ENCODE data around the gene ZBTB20. TPM values are rescaled to one million over a fixed set of nuclear protein-coding genes. Genes with fewer than 3 reads are reported as not detected.

ZBTB20 gene
- total RNA-seq, 2 donors from 2014 or later = 111 to 189 TPM

DNA sequence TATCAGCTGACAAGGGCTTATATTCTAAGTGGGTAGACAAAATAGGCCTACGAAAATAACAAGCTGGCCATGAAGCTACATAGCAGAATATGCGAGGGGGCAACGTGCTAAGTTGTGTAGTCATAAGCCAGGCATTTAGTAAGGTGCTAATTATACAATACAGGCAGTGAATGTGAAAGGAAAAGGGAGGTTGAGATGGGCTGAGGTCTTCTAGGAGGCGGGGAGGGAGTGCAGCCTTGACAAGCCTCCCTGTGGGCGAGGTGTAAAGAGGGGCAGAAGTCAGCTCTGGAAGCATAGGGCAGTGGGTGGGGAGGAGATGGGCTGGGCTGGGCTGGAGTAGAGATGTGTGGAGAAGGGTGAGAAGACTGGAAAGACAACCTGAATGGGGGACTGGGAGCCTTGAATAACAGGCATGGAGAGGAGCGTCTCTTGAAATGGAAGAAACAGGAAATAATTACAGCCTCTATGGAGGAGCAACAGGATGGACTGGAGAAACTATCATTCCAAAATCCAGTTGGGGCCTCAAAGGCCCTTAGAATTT lies 852.1 kb downstream of the ZBTB20 start:
- intact Hi-C loops (cut with DNase I) = no loop called here
- 73% methylated on average over 6 of the region's 6 CpGs for WGBS

DNA sequence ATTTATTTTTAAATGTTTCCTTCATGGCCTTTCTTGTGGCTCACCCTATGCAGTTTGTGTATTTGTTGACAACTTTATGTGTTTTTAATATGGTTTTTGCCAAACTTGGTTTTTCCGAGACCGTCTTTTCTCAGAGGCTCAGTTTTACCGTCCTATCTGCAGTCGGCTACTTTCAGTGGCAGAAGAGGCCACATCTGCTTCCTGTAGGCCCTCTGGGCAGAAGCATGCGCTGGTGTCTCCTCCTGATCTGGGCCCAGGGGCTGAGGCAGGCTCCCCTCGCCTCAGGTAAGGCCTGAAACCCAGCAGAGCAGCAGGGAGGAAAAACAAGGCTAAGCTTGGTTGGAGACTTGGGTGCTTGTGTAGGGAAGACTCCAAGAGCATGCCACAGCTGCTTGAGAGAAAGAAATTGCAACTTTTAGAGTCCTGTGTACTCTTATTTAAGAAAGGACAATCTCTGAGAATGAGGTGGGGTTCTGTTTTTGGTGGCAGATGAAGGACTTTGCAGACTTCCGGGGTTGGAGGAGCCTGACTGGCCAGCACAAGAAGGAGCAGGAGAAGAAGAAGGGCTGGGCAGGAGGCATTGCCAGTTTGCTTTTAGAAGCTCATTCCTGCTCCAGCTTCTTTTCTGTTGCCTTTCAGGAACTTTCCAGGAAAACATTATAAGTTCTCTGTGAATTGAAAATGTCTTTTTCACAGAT lies 853.1 kb downstream of the ZBTB20 start, which contains the start of gene TIGIT:
Gene TIGIT (plus strand): TSS at position 191 of the 698 bp plus-strand sequence. CDS start 34 bp downstream, at position 225.
- no peaks in the 10 kb centered on the region for H3K27me3 ChIP-seq (replicated peaks; ENCODE audit: insufficient read depth)
- H3K4me1 ChIP-seq (replicated peaks) = no peaks in the 10 kb centered on the region
- TF ChIP-seq POLR2A (IDR thresholded peaks at IDR 0.05) (no peak), POLR2AphosphoS5 (IDR thresholded peaks at IDR 0.05) (no peak)
- TF ChIP-seq, protein P1, sequence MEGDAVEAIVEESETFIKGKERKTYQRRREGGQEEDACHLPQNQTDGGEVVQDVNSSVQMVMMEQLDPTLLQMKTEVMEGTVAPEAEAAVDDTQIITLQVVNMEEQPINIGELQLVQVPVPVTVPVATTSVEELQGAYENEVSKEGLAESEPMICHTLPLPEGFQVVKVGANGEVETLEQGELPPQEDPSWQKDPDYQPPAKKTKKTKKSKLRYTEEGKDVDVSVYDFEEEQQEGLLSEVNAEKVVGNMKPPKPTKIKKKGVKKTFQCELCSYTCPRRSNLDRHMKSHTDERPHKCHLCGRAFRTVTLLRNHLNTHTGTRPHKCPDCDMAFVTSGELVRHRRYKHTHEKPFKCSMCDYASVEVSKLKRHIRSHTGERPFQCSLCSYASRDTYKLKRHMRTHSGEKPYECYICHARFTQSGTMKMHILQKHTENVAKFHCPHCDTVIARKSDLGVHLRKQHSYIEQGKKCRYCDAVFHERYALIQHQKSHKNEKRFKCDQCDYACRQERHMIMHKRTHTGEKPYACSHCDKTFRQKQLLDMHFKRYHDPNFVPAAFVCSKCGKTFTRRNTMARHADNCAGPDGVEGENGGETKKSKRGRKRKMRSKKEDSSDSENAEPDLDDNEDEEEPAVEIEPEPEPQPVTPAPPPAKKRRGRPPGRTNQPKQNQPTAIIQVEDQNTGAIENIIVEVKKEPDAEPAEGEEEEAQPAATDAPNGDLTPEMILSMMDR (IDR thresholded peaks at IDR 0.05) = no peak
- WGBS = 92% methylated on average over 7 of the region's 7 CpGs
- H3K4me3 ChIP-seq = no peak within 1 kb of the TSS
- no peaks in the 10 kb centered on the region for H3K36me3 ChIP-seq
- no peak for DNase-seq (ENCODE audit: low spot score)
- no peaks in the 10 kb centered on the region for H3K9me3 ChIP-seq
- no peak within 1 kb of the TSS for H3K27ac ChIP-seq
- intact Hi-C loops (cut with DNase I) = no loop called here

More for the DNA sequence above, 852.1 kb downstream of the ZBTB20 start:
- no peaks in the 10 kb centered on the region for H3K4me1 ChIP-seq (replicated peaks)
- H3K4me3 ChIP-seq = no peak overlapping the region
- no peak for TF ChIP-seq POLR2A (IDR thresholded peaks at IDR 0.05)
- TF ChIP-seq, protein P1 (IDR thresholded peaks at IDR 0.05) = no peak
- no peak for TF ChIP-seq POLR2AphosphoS5 (IDR thresholded peaks at IDR 0.05)
- H3K9me3 ChIP-seq = no peaks in the 10 kb centered on the region
- no peaks in the 10 kb centered on the region for H3K36me3 ChIP-seq
- no peak overlapping the region for H3K27ac ChIP-seq
- H3K27me3 ChIP-seq (replicated peaks; ENCODE audit: insufficient read depth) = no peaks in the 10 kb centered on the region
- no peak for DNase-seq (ENCODE audit: low spot score)

DNA sequence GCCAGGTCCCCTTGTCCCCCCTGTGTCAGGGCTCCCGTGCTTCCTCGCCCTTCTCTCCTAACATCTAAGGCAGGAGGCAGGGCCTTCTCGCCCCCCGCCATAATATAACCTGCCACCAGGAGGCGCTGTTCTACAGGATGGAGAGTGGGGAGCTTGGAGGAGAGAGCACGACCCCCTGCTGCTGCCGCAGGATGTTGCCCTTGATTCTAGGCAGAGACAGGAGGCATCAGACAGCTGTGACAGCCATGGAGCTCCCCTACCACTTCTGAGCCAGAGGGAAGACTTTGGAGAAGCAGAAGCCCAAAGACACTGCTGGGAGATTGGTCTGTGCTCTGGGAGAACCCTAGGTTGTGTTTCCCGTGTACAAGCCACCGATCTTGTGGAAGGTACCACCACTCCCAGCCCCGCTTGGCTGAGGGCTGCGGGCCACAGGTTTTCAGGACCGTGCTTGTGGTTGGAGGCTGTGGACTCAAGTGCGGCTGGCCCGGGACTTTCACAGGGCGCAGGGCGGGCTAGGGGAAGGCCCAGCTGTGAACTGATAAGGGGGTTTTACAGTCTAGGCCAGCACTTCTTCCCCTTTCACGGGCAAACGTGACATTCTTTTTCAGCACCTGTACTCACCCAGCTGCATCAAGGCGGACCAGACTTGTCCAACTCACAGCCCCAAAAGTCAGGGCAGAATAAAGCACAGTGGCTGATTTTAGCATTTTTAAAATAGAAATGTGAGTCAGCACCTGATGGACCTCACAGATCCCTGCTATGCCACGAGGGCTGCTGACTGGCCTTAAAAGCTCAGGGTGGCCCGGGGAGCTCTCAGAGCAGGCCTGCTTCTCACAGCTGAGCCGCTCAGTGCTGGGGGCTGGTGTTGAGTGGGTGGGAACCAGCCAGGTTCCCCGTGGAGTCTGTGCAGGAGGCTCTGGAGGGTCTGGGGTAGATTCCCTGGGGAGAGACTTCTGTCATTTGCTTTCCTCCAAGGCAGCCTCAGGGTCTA lies 855.9 kb downstream of the ZBTB20 start:
- no peaks in the 10 kb centered on the region for H3K27me3 ChIP-seq (replicated peaks; ENCODE audit: insufficient read depth)
- H3K9me3 ChIP-seq = no peaks in the 10 kb centered on the region
- intact Hi-C loops (cut with DNase I) = no loop called here
- DNase-seq (ENCODE audit: low spot score) = peak; percentile 9
- 55% methylated on average over 23 of the region's 23 CpGs for WGBS
- no peaks in the 10 kb centered on the region for H3K4me1 ChIP-seq (replicated peaks)
- no peaks in the 10 kb centered on the region for H3K36me3 ChIP-seq
- TF ChIP-seq, protein P1 (IDR thresholded peaks at IDR 0.05) = peak; percentile 54 to 80 (median 56)
- TF ChIP-seq POLR2AphosphoS5 (IDR thresholded peaks at IDR 0.05) (no peak), POLR2A (IDR thresholded peaks at IDR 0.05) (no peak)
- no peak overlapping the region for H3K27ac ChIP-seq
- H3K4me3 ChIP-seq = no peak overlapping the region

DNA sequence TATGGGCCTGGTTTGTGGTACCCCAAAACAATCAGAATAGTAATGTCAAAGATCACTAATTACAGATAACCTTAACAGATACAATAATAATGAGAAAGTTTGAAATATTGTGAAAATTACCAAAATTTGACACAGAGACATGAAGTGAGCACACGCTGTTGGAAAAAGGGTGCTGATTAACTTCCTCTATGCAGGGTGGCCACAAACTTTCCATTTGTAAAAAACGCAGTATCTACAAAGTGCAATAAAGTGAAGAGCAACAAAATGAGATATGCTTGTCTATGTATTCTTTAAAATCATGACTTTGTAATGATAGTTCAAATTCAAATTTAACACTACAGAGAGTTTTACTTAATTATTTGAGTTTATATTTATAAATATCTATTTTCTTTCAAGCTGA lies 860.8 kb downstream of the ZBTB20 start:
- H3K4me1 ChIP-seq (replicated peaks) = no peaks in the 10 kb centered on the region
- intact Hi-C loops (cut with DNase I) = no loop called here
- H3K27me3 ChIP-seq (replicated peaks; ENCODE audit: insufficient read depth) = no peaks in the 10 kb centered on the region
- no peaks in the 10 kb centered on the region for H3K9me3 ChIP-seq
- no peak overlapping the region for H3K27ac ChIP-seq
- WGBS = 92% methylated on average over 2 of the region's 2 CpGs
- DNase-seq (ENCODE audit: low spot score) = no peak
- H3K4me3 ChIP-seq = no peak overlapping the region
- H3K36me3 ChIP-seq = no peaks in the 10 kb centered on the region
- TF ChIP-seq POLR2A (IDR thresholded peaks at IDR 0.05) (no peak), POLR2AphosphoS5 (IDR thresholded peaks at IDR 0.05) (no peak)
- TF ChIP-seq, protein P1 (IDR thresholded peaks at IDR 0.05) = no peak
